ENCODE results near the gene EIF5B.

DNA sequence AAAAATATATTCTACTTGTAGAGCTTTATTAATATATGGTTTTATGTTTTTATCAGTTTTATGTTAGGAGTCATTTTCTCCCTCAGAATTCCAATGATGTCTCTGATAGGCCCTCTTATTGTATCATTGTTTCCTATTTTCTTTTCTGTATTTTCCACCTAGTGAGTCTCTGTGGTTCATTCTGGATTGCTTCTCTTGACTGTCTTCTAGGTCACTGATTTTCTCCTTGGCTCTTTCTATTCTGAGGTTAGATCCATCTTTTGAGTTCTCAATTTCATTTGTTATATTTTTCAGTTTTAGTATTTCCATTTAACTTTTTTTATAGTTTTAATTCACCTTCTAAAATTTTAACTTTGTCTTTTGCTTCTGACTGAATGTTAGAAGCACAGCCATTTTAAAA, 37.6 kb downstream of the EIF5B start:
- no peak for TF ChIP-seq CTCF (IDR thresholded peaks at IDR 0.05; ENCODE audit: poor library complexity)
- TF ChIP-seq EZH2phosphoT487 (IDR thresholded peaks at IDR 0.05; ENCODE audit: low read depth, severe bottlenecking, unreplicated experiment), result no peak

Measured in hepatocyte (in vitro differentiated cells).